K562 (cell line): Measurements from ENCODE around the gene RAB12. TPM values are rescaled to one million over a fixed set of nuclear protein-coding genes. Genes with fewer than 3 reads are reported as not detected.
A peak's percentile ranks its signal among the peaks of the same experiment; 100 is the strongest.

Experiments used
- ATAC-seq: fragments of 200-7000 bp; cut with Tn5 transposase; 3 replicates; pipeline ENCODE4 v1.9.1; 2020; ENCODE audit warnings: moderate library complexity
- BruUV-seq: library from RNA; stranded (reverse); fragments of 400-500 nt; replicated peaks from 2 replicates; lab custom pipeline; 2021; lab: Mats Ljungman, UMichigan
- CTCF ChIA-PET: fragments of 300-600 bp; formaldehyde crosslinking; extraction: SDS; loops from one replicate; lab custom pipeline; 2021; ENCODE audit warnings: low intra/inter-chr PET ratio; lab: Yijun Ruan, JAX
- POLR2A ChIA-PET: fragments of 300-600, 350-650 bp; sonication (Branson Sonifier 250); formaldehyde crosslinking; extraction: SDS; loops from one replicate; lab custom pipeline; 2021; ENCODE audit warnings: antibody characterized with exemption, inconsistent platforms; lab: Yijun Ruan, JAX
- DNase-seq, 4 experiments: peaks; one replicate each; pipeline versions ENCODE4 v3.0.0 to v3.0.0-alpha.2; 2011 to 2018; ENCODE audit warnings: low spot score in 3 of 4, mixed read lengths in 3 of 4; ENCODE audit errors: extremely low read depth in 1 of 4
- FAIRE-seq: peaks from 2 replicates; lab custom pipeline; 2011; peaks lifted over from hg19 to GRCh38; lab: Jason Lieb, UNC
- H2AFZ ChIP-seq: 2 replicates; pipeline ENCODE4 v1.6.0; 2011; ENCODE audit warnings: low read depth, low read length, control low read depth, inconsistent platforms
- H3K27ac ChIP-seq: fragments of 200-600 bp; 3 replicates; pipeline ENCODE4 v1.8.0; 2011; ENCODE audit warnings: low read depth, mild to moderate bottlenecking, control low read depth, inconsistent platforms, low read length, moderate library complexity, mixed read lengths; ENCODE audit errors: extremely low read depth
- H3K27me3 ChIP-seq, 2 experiments: fragments of 300-600 bp in 1 of 2; 2 replicates in 1 of 2; 3 replicates in 1 of 2; pipeline versions ENCODE4 v1.6.0 to v1.8.0; 2011; ENCODE audit warnings: inconsistent platforms in 2 of 2, low read length in 2 of 2, mild to moderate bottlenecking in 1 of 2, mixed read lengths in 1 of 2, moderate library complexity in 1 of 2; ENCODE audit not compliant: control insufficient read depth in 2 of 2, insufficient read depth in 2 of 2
- H3K36me3 ChIP-seq: fragments of 300-600 bp; 3 replicates; pipeline ENCODE4 v1.8.0; 2011; ENCODE audit warnings: mild to moderate bottlenecking, low read length, inconsistent platforms; ENCODE audit not compliant: control insufficient read depth, insufficient read depth
- H3K4me1 ChIP-seq, 2 experiments: fragments of 200-600 bp in 1 of 2; replicated peaks in 1 of 2; 2 replicates in 1 of 2; 3 replicates in 1 of 2; pipeline versions ENCODE4 v1.5.1 to v1.8.0; 2011; ENCODE audit warnings: inconsistent platforms in 2 of 2, low read length in 2 of 2, mild to moderate bottlenecking in 1 of 2, mixed read lengths in 1 of 2, moderate library complexity in 1 of 2; ENCODE audit not compliant: control insufficient read depth in 2 of 2, insufficient read depth in 2 of 2
- H3K4me2 ChIP-seq: 2 replicates; pipeline ENCODE4 v1.6.1; 2011; ENCODE audit warnings: low read length, control low read depth, inconsistent platforms, mixed read lengths; ENCODE audit not compliant: insufficient read depth
- H3K4me3 ChIP-seq: fragments of 200-600 bp; sonication (generic), shearing (Covaris generic); 2 replicates; pipeline ENCODE4 v1.5.1; 2016; ENCODE audit warnings: control low read depth, inconsistent platforms
- H3K79me2 ChIP-seq: fragments of 200-600 bp; 3 replicates; pipeline ENCODE4 v1.8.0; 2011; ENCODE audit warnings: low read length, inconsistent platforms; ENCODE audit not compliant: control insufficient read depth, insufficient read depth
- H3K9ac ChIP-seq, 2 experiments: 2 replicates each; pipeline versions ENCODE4 v1.6.0 to v1.6.1; 2011; ENCODE audit warnings: low read depth in 2 of 2, low read length in 2 of 2, control low read depth in 1 of 2, inconsistent platforms in 1 of 2, mild to moderate bottlenecking in 1 of 2, mixed read lengths in 1 of 2; ENCODE audit not compliant: insufficient read depth in 1 of 2
- H3K9me1 ChIP-seq: one replicate; pipeline ENCODE4 v1.6.0; 2011; ENCODE audit warnings: inconsistent platforms, mild to moderate bottlenecking, low read length, moderate library complexity; ENCODE audit not compliant: control insufficient read depth, insufficient read depth
- H3K9me3 ChIP-seq: replicated peaks from 2 replicates; pipeline ENCODE4 v1.5.1; 2011; ENCODE audit warnings: low read depth, low read length, inconsistent platforms; ENCODE audit not compliant: control insufficient read depth, insufficient read depth
- H4K20me1 ChIP-seq: replicated peaks from 2 replicates; pipeline ENCODE4 v1.6.1; 2011; ENCODE audit warnings: low read length, inconsistent platforms, mixed read lengths; ENCODE audit not compliant: control insufficient read depth, insufficient read depth
- POLR2AphosphoS5 ChIP-seq: IDR thresholded peaks from 2 replicates; pipeline ENCODE4 v1.6.1; 2011; ENCODE audit warnings: mild to moderate bottlenecking, low read depth, low read length, moderate library complexity; ENCODE audit not compliant: control insufficient read depth, insufficient read depth
- RBBP5 ChIP-seq: fragments of 200-600 bp; sonication (generic); IDR thresholded peaks from 2 replicates; pipeline ENCODE4 v1.6.1; 2012; ENCODE audit warnings: borderline replicate concordance, mild to moderate bottlenecking, low read length, control low read depth, inconsistent platforms; ENCODE audit not compliant: insufficient read depth, poor library complexity, severe bottlenecking
- RBM25 ChIP-seq: fragments of 200-400 bp; formaldehyde crosslinking; IDR thresholded peaks from 2 replicates; pipeline ENCODE4 v1.6.1; 2018; ENCODE audit warnings: low read length, low read depth, moderate library complexity; ENCODE audit not compliant: severe bottlenecking
- SREBF1 ChIP-seq: fragments of 150-350 bp; IDR thresholded peaks from 2 replicates; pipeline ENCODE4 v1.6.1; 2014; ENCODE audit warnings: antibody characterized with exemption, low read depth, low read length, borderline replicate concordance
- ZKSCAN1 ChIP-seq: fragments of 150-350 bp; IDR thresholded peaks from 2 replicates; pipeline ENCODE4 v1.6.1; 2016; ENCODE audit warnings: low read depth, low read length
- ZNF609 ChIP-seq: sonication (generic); formaldehyde crosslinking; IDR thresholded peaks from 2 replicates; pipeline ENCODE4 v1.8.1; 2023; ENCODE audit warnings: missing genetic modification reagents, mild to moderate bottlenecking, borderline replicate concordance
- ZSCAN29 ChIP-seq: fragments of 450-650 bp; IDR thresholded peaks from 2 replicates; pipeline ENCODE4 v1.6.1; 2017
- WGBS: fragments of 100-300 bp; shearing (Covaris generic); methylation state at CpG from one replicate; pipeline ENCODE4 v1.1.6; 2016; ENCODE audit warnings: low coverage, mixed read lengths; ENCODE audit not compliant: insufficient coverage; ENCODE audit errors: missing lambda C conversion rate; 5-methylcytosine and 5-hydroxymethylcytosine counted together
- in situ Hi-C: fragments of 300-500 bp; cut with MboI; formaldehyde crosslinking; loops from 4 replicates; pipeline ENCODE4 v1.15.0; 2018; ENCODE audit warnings: inconsistent platforms, mixed read lengths
- intact Hi-C: fragments of 100-400 bp; cut with micrococcal nuclease; formaldehyde crosslinking; loops from 2 replicates; pipeline ENCODE4 v1.14.2; 2022
- polyA plus RNA-seq, 8 experiments: library from polyadenylated mRNA; depleted of rRNA in 4 of 8; stranded (reverse) in 5 of 8; unstranded in 3 of 8; fragments of >200 nt; fragmentation: Nextera tagmentation in 2 of 8; fragmentation: Illumina TruSeq in 1 of 8; extraction: Ambion mirVana in 2 of 8; extraction: Trizol in 1 of 8; gene quantifications; 2 replicates each; pipeline versions ENCODE4 v1.2.1 to v1.2.3, GENCODE V29; 2011 to 2014; ENCODE audit warnings: inconsistent platforms in 1 of 8, missing spikeins in 1 of 8
- total RNA-seq, 7 experiments: library from RNA; depleted of rRNA in 6 of 7; stranded (reverse); fragments of >200 nt in 6 of 7; fragmentation: Illumina TruSeq in 2 of 7; extraction: Trizol in 2 of 7; gene quantifications; 2 replicates each; pipeline versions ENCODE4 v1.2.1 to v1.2.3, GENCODE V29; 2011 to 2021; ENCODE audit warnings: low replicate concordance in 1 of 7

RAB12 gene
- total and polyA plus RNA-seq, 9 of the 15 experiments (the other 6 are each of a cell fraction or from before 2014, with no cell fraction given): 0.48 to 21.6 (median 18.8) TPM

DNA sequence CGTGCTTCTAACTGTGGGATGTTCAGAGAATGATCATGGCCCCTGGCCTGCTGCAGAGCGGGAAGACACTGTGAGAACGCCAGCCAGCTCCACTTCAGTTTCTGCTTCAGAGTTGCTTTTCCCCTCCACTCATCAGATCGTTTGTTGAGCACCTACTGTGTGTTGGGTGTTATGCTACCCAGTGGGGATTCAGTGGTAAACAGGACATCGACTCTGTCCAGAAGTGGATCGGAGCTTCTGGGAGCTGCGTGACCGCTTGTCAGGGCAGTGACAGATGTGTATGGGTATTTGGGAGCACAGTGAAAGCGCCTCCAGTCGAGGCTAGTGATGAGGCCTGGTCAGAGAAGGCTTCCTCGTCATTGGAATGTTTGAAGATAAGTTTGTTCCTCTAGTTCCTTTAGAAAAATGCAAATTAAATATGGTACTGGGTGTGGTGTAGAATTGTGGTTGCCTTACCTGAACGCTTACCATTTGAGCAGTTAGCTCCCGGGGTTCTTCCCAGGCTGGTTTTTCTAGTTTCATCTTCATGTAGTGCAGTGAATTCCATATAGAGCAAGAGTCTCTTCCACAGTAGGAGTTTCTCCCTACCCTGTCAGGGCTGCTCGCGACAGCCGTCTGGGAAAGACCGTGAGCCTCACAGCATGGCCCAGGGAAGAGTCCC, 2.8 kb downstream of the RAB12 start:
- intact Hi-C loops: no loop called here

More for the DNA sequence above, 2.8 kb downstream of the RAB12 start:
- peaks cover 20% of the 10 kb centered on the region; the same call in 2 of the 3 replicates for H3K36me3 ChIP-seq
- H3K4me2 ChIP-seq: peak overlapping the region; percentile 22; the same call in 1 of the 2 replicates
- TF ChIP-seq SREBF1 (no peak), ZSCAN29 (no peak), POLR2AphosphoS5 (0 out of 2 replicates have a peak, but pooled peaks have one; percentile 13), ZNF609 (CRISPR knock-in tag) (no peak), RBM25 (no peak), RBBP5 (peak; percentile 36), ZKSCAN1 (peak; percentile 84; the same call in 1 of the 2 replicates)
- TF ChIP-seq, all 486 proteins: peak for 3
- H3K9me3 ChIP-seq: no peaks in the 10 kb centered on the region
- ATAC-seq: no peak
- H3K79me2 ChIP-seq: peaks cover 72% of the 10 kb centered on the region
- no peak for DNase-seq
- ChIA-PET CTCF (no interaction called here), POLR2A (interaction anchor here (1.2 kb wide), 1 partner anchor 8 kb away, joined by 4 read pairs; no protein-coding TSS in a partner anchor)
- peaks cover 23 to 25% of the 10 kb centered on the region in 2 experiments for H3K4me1 ChIP-seq
- in situ Hi-C loops: no loop called here
- H2AFZ ChIP-seq: no peak overlapping the region
- BruUV-seq: no TSS peak
- 84% methylated on average over 17 of the region's 17 CpGs for WGBS
- H3K9me1 ChIP-seq: no peaks in the 10 kb centered on the region
- H3K9ac ChIP-seq: peak overlapping the region in 1 of 2 experiments; percentile 28; a peak in 2 of 4 replicates
- peaks cover 12% of the 10 kb centered on the region; the same call in 1 of the 2 replicates for H4K20me1 ChIP-seq
- FAIRE-seq: no peak
- H3K27ac ChIP-seq: no peak overlapping the region
- no peaks in the 10 kb centered on the region for H3K27me3 ChIP-seq
- no peak overlapping the region for H3K4me3 ChIP-seq
